Naive thymus-derived CD4-positive, alpha-beta T cell (primary cell): ENCODE data around the gene HTR3D. TPM values are rescaled to one million over a fixed set of nuclear protein-coding genes. Genes with fewer than 3 reads are reported as not detected.

Experiments used
- ATAC-seq: fragments of 150-1000 bp; cut with Tn5 transposase; 2 replicates; pipeline ENCODE4 v1.10.0; 2021; ENCODE audit warnings: mild to moderate bottlenecking, moderate library complexity
- CTCF ChIA-PET: fragments of 350-600 bp; sonication (Branson Sonifier 250); formaldehyde crosslinking; loops from one replicate; lab custom pipeline; 2021; ENCODE audit warnings: antibody characterized with exemption; lab: Charles Lee
- POLR2A ChIA-PET: fragments of 350-600 bp; sonication (Branson Sonifier 250); formaldehyde crosslinking; loops from one replicate; lab custom pipeline; 2021; ENCODE audit warnings: antibody characterized with exemption, inconsistent platforms; lab: Charles Lee
- DNase-seq, 9 donors: peaks; one replicate each; pipeline versions ENCODE4 v3.0.0 to v3.0.0-alpha.2; 2020 to 2022; ENCODE audit warnings: mixed read lengths in 1 of 9
- H3K27ac ChIP-seq: one replicate; pipeline ENCODE4 v1.7.0; 2013; ENCODE audit warnings: mild to moderate bottlenecking, low read depth, low read length, moderate library complexity
- H3K27me3 ChIP-seq, 2 donors: one replicate each; pipeline ENCODE4 v1.7.0; 2013; ENCODE audit warnings: low read length in 2 of 2, mild to moderate bottlenecking in 2 of 2, moderate library complexity in 2 of 2; ENCODE audit not compliant: control insufficient read depth in 2 of 2, insufficient read depth in 2 of 2
- H3K36me3 ChIP-seq, 3 experiments: 1 replicate in 2 of 3; 2 replicates in 1 of 3; pipeline ENCODE4 v1.7.0; 2013; ENCODE audit warnings: low read length in 3 of 3, mild to moderate bottlenecking in 3 of 3, moderate library complexity in 1 of 3; ENCODE audit not compliant: insufficient read depth in 3 of 3, control insufficient read depth in 2 of 3
- H3K4me1 ChIP-seq, 2 donors: one replicate each; pipeline ENCODE4 v1.7.0; 2013; ENCODE audit warnings: low read length in 2 of 2, mild to moderate bottlenecking in 2 of 2, moderate library complexity in 1 of 2; ENCODE audit not compliant: control insufficient read depth in 2 of 2, insufficient read depth in 2 of 2
- H3K4me3 ChIP-seq: 2 replicates; pipeline ENCODE4 v1.7.0; 2013; ENCODE audit warnings: mild to moderate bottlenecking, low read length
- H3K9me3 ChIP-seq, 3 experiments: 1 replicate in 2 of 3; 2 replicates in 1 of 3; pipeline ENCODE4 v1.7.0; 2013; ENCODE audit warnings: low read length in 3 of 3; ENCODE audit not compliant: control insufficient read depth in 2 of 3
- H3K27ac Mint-ChIP-seq, 9 donors: one replicate each; pipeline ENCODE4 v1.8.0; 2020 to 2022; ENCODE audit warnings: mixed read lengths in 9 of 9, mild to moderate bottlenecking in 8 of 9, moderate library complexity in 5 of 9, inconsistent platforms in 2 of 9
- H3K27me3 Mint-ChIP-seq, 5 donors: one replicate each; pipeline ENCODE4 v1.8.0; 2021 to 2022; ENCODE audit warnings: mixed read lengths in 5 of 5, mild to moderate bottlenecking in 1 of 5
- H3K36me3 Mint-ChIP-seq, 5 donors: one replicate each; pipeline ENCODE4 v1.8.0; 2020 to 2022; ENCODE audit warnings: mixed read lengths in 5 of 5, mild to moderate bottlenecking in 3 of 5, inconsistent platforms in 1 of 5
- H3K4me1 Mint-ChIP-seq, 7 donors: one replicate each; pipeline ENCODE4 v1.8.0; 2020 to 2022; ENCODE audit warnings: mixed read lengths in 7 of 7, mild to moderate bottlenecking in 3 of 7, inconsistent platforms in 1 of 7
- H3K4me3 Mint-ChIP-seq, 10 donors: one replicate each; pipeline ENCODE4 v1.8.0; 2020 to 2022; ENCODE audit warnings: mild to moderate bottlenecking in 10 of 10, mixed read lengths in 10 of 10, moderate library complexity in 6 of 10, inconsistent platforms in 2 of 10
- H3K9me3 Mint-ChIP-seq, 11 donors: one replicate each; pipeline ENCODE4 v1.8.0; 2020 to 2022; ENCODE audit warnings: mixed read lengths in 11 of 11, mild to moderate bottlenecking in 4 of 11, inconsistent platforms in 1 of 11, moderate library complexity in 1 of 11
- intact Hi-C, 2 donors: fragments of 100-400 bp; cut with micrococcal nuclease; formaldehyde crosslinking; loops; one replicate each; pipeline ENCODE4 v1.15.1; 2023
- polyA plus RNA-seq, 2 donors: library from polyadenylated mRNA; unstranded; fragments of 300-500 nt; fragmentation: Illumina TruSeq; gene quantifications; one replicate each; pipeline ENCODE4 v1.2.3, GENCODE V29; 2021
- total RNA-seq, 6 experiments: library from RNA in 5 of 6; stranded (reverse) in 5 of 6; gene quantifications; 1 replicate in 5 of 6; 2 replicates in 1 of 6; pipeline ENCODE4 v1.2.3 and lab custom pipeline; 2021 to 2026

The HTR3D gene
- total and polyA plus RNA-seq, 7 experiments from 2014 or later: not detected

- Mint-ChIP-seq H3K4me1 (peaks cover 13 to 32% (median 24%) of the 10 kb centered on the region in 7 donors), H3K4me3 (peak overlapping the region in 8 of 10 donors; percentile 32 to 100 (median 97)), H3K27ac (peak overlapping the region in 1 of 9 donors; percentile 32), H3K27me3 (peaks cover under 1 to 10% (median 5%) of the 10 kb centered on the region in 5 donors), H3K9me3 (no peaks in the 10 kb centered on the region), H3K36me3 (peaks cover 2 to 25% (median 16%) of the 10 kb centered on the region in 5 donors)
- Histone ChIP-seq H3K36me3 (peaks cover 0 to 19% (median 0%) of the 10 kb centered on the region in 3 experiments), H3K27me3 (no peaks in the 10 kb centered on the region), H3K4me3 (no peak overlapping the region), H3K4me1 (peaks cover 8 to 14% of the 10 kb centered on the region in 2 donors), H3K9me3 (no peaks in the 10 kb centered on the region), H3K27ac (no peak overlapping the region)
- CTCF ChIA-PET: interaction anchor here (0.6 to 1.1 kb wide), 4 partner anchors 17 to 193 kb away, joined by 3 to 6 read pairs (median 3); partner anchors contain the start of gene ABCF3
- ATAC-seq: no peak
- DNase-seq: no peak
- POLR2A ChIA-PET: interaction anchor here (1.5 kb wide), 1 partner anchor 160 kb away, joined by 3 read pairs; no protein-coding TSS in a partner anchor
- intact Hi-C loops: loop anchor here (2.0 to 10.0 kb wide), 5 partner anchors 111 to 1221 kb away; partner anchors contain the start of genes ATP11B (in 1 of the 2), KLHL24 (in 1 of the 2), MCCC1 (in 1 of the 2) and VPS8 (in 1 of the 2)
Observed at GRCh38 chr3:184015381-184016019, 16.0 kb upstream of the HTR3D start.

GRCh38 chr3:184016169-184016570 is 15.4 kb upstream of the HTR3D start:
- H3K9me3 ChIP-seq: no peaks in the 10 kb centered on the region
- peaks cover 0 to 16% (median 0%) of the 10 kb centered on the region in 3 experiments for H3K36me3 ChIP-seq
- intact Hi-C loops: loop anchor here (2.0 to 10.0 kb wide), 5 partner anchors 111 to 1221 kb away; partner anchors contain the start of genes ATP11B (in 1 of the 2), KLHL24 (in 1 of the 2), MCCC1 (in 1 of the 2) and VPS8 (in 1 of the 2)
- H3K27me3 ChIP-seq: no peaks in the 10 kb centered on the region
- DNase-seq (no peak), ATAC-seq (no peak)
- Mint-ChIP-seq H3K27me3 (peaks cover 5 to 12% (median 9%) of the 10 kb centered on the region in 5 donors), H3K36me3 (peaks cover 2 to 18% (median 12%) of the 10 kb centered on the region in 5 donors), H3K9me3 (no peaks in the 10 kb centered on the region), H3K27ac (peak overlapping the region in 6 of 9 donors; percentile 6 to 71 (median 30)), H3K4me3 (peak overlapping the region; percentile 74 to 100 (median 98)), H3K4me1 (peaks cover 13 to 32% (median 24%) of the 10 kb centered on the region in 7 donors)
- H3K4me1 ChIP-seq: peaks cover 8 to 14% of the 10 kb centered on the region in 2 donors
- no peak overlapping the region for H3K4me3 ChIP-seq
- POLR2A ChIA-PET: interaction anchor here (0.5 kb wide), 1 partner anchor 284 kb away, joined by 3 read pairs; no protein-coding TSS in a partner anchor
- CTCF ChIA-PET: interaction anchor here (0.6 kb wide), 1 partner anchor 1838 kb away, joined by 3 read pairs; no protein-coding TSS in a partner anchor
- no peak overlapping the region for H3K27ac ChIP-seq

- H3K4me3 Mint-ChIP-seq: peak overlapping the region; percentile 96 to 100 (median 99)
- DNase-seq (peak in 4 of 9 donors; percentile 7 to 80 (median 28)), ATAC-seq (peak; percentile 81)
- Histone ChIP-seq H3K36me3 (peaks cover 0 to 10% (median 0%) of the 10 kb centered on the region in 3 experiments), H3K9me3 (no peaks in the 10 kb centered on the region), H3K27me3 (no peaks in the 10 kb centered on the region), H3K4me3 (peak overlapping the region; percentile 100), H3K27ac (peak overlapping the region; percentile 72), H3K4me1 (peaks cover 8 to 14% of the 10 kb centered on the region in 2 donors)
- intact Hi-C loops: loop anchor here (1.0 to 10.0 kb wide), 12 partner anchors 112 to 1222 kb away; partner anchors contain the start of genes AP2M1 (in 2 of the 2), EIF2B5 (in 2 of the 2), ATP11B (in 1 of the 2) and KLHL24 (in 1 of the 2)
- H3K27me3 Mint-ChIP-seq: peaks cover 5 to 15% (median 9%) of the 10 kb centered on the region in 5 donors
- H3K9me3 Mint-ChIP-seq: no peaks in the 10 kb centered on the region
- H3K27ac Mint-ChIP-seq: peak overlapping the region; percentile 70 to 95 (median 91)
- H3K4me1 Mint-ChIP-seq: peaks cover 13 to 32% (median 28%) of the 10 kb centered on the region in 7 donors
- CTCF ChIA-PET: interaction anchor here (0.7 to 1.2 kb wide), 4 partner anchors 13 to 132 kb away, joined by 4 to 6 read pairs (median 4); partner anchors contain the start of genes EIF2B5 and PARL
- POLR2A ChIA-PET: interaction anchor here (0.5 to 1.5 kb wide), 2 partner anchors 118 to 283 kb away, joined by 3 to 5 read pairs; partner anchors contain the start of gene EIF2B5
- H3K36me3 Mint-ChIP-seq: peaks cover 0 to 14% (median 11%) of the 10 kb centered on the region in 5 donors
Observed at GRCh38 chr3:184016811-184017671, 14.5 kb upstream of the HTR3D start.

- H3K4me3 ChIP-seq: peak within 1 kb of the TSS; percentile 100
- POLR2A ChIA-PET: interaction anchor here (0.6 to 1.5 kb wide), 5 partner anchors 19 to 232 kb away, joined by 3 to 10 read pairs (median 4); partner anchors contain the start of genes ABCF3, EEF1AKMT4 and EIF2B5
Observed at GRCh38 chr3:184017672-184018423, 13.7 kb upstream of the HTR3D start, which contains the start of gene ABCC5. ABCC5 (minus strand) TSS chr3:184017884; CDS start chr3:184014392, 3,492 bp downstream.

GRCh38 chr3:184018424-184018973 is 13.0 kb upstream of the HTR3D start:
- Histone ChIP-seq H3K4me3 (peak overlapping the region; percentile 100), H3K27me3 (no peaks in the 10 kb centered on the region), H3K9me3 (no peaks in the 10 kb centered on the region), H3K4me1 (peaks cover 8 to 14% of the 10 kb centered on the region in 2 donors), H3K27ac (peak overlapping the region; percentile 72), H3K36me3 (peaks cover 0 to 4% (median 0%) of the 10 kb centered on the region in 3 experiments)
- CTCF ChIA-PET: interaction anchor here (1.1 to 1.2 kb wide), 3 partner anchors 33 to 134 kb away, joined by 3 to 6 read pairs (median 4); partner anchors contain the start of gene PARL
- Mint-ChIP-seq H3K9me3 (no peaks in the 10 kb centered on the region), H3K4me1 (peaks cover 11 to 33% (median 25%) of the 10 kb centered on the region in 7 donors), H3K36me3 (peaks cover 0 to 8% (median 4%) of the 10 kb centered on the region in 5 donors), H3K27ac (peak overlapping the region in 8 of 9 donors; percentile 83 to 95 (median 92)), H3K4me3 (peak overlapping the region; percentile 96 to 100 (median 99)), H3K27me3 (peaks cover 5 to 15% (median 12%) of the 10 kb centered on the region in 5 donors)
- ATAC-seq (no peak), DNase-seq (no peak)
- intact Hi-C loops: loop anchor here (1.0 to 10.0 kb wide), 8 partner anchors 167 to 1224 kb away; partner anchors contain the start of genes KLHL24 (in 2 of the 2), ATP11B (in 1 of the 2), EEF1AKMT4 (in 1 of the 2) and MCCC1 (in 1 of the 2)
- POLR2A ChIA-PET: interaction anchor here (0.6 to 1.5 kb wide), 4 partner anchors 19 to 168 kb away, joined by 3 to 10 read pairs (median 4); partner anchors contain the start of genes ABCF3 and EIF2B5

More at GRCh38 chr3:184017672-184018423, 13.7 kb upstream of the HTR3D start, which contains the start of gene ABCC5:
- H3K36me3 Mint-ChIP-seq: peaks cover 0 to 8% (median 6%) of the 10 kb centered on the region in 5 donors
- Histone ChIP-seq H3K36me3 (peaks cover 0 to 5% (median 0%) of the 10 kb centered on the region in 3 experiments), H3K27me3 (no peaks in the 10 kb centered on the region), H3K27ac (peak within 1 kb of the TSS; percentile 72), H3K9me3 (no peaks in the 10 kb centered on the region), H3K4me1 (peaks cover 8 to 14% of the 10 kb centered on the region in 2 donors)
- DNase-seq: peak; percentile 62 to 84 (median 79)
- H3K4me1 Mint-ChIP-seq: peaks cover 11 to 33% (median 25%) of the 10 kb centered on the region in 7 donors
- peak within 1 kb of the TSS; percentile 96 to 100 (median 99) for H3K4me3 Mint-ChIP-seq
- ATAC-seq: peak; percentile 96
- intact Hi-C loops: loop anchor here (1.0 to 10.0 kb wide), 17 partner anchors 113 to 1223 kb away; partner anchors contain the start of genes AP2M1 (in 2 of the 2), EIF2B5 (in 2 of the 2), KLHL24 (in 2 of the 2) and PSMD2 (in 2 of the 2)
- CTCF ChIA-PET: interaction anchor here (0.7 to 1.2 kb wide), 5 partner anchors 12 to 133 kb away, joined by 3 to 6 read pairs (median 4); partner anchors contain the start of genes EIF2B5 and PARL
- H3K27me3 Mint-ChIP-seq: peaks cover 5 to 15% (median 9%) of the 10 kb centered on the region in 5 donors
- H3K9me3 Mint-ChIP-seq: no peaks in the 10 kb centered on the region
- H3K27ac Mint-ChIP-seq: peak within 1 kb of the TSS; percentile 70 to 95 (median 91)
